NCI-H345 treated with DMSO at 0.1 percent for 48 hours (cell line): ENCODE data around the gene MBD5.
"Not testable (repeated sequence)": the region's sequence is repeated elsewhere in the genome, so short reads cannot be mapped to it uniquely, and the experiment has no call there.

Experiments
- DNase-seq: peaks from one replicate; lab custom pipeline; 2025; ENCODE audit not compliant: unreplicated experiment; lab: John Stamatoyannopoulos, UW

Gene MBD5

GRCh38 chr2:148021059-148021861 lies at the start of gene MBD5:
Gene MBD5, plus strand, starts transcription at chr2:148021091.
- DNase-seq = no peak

GRCh38 chr2:147976102-147976501 lies 44.8 kb upstream of the MBD5 start:
- DNase-seq = no peak

GRCh38 chr2:147977679-147978078 lies 43.2 kb upstream of the MBD5 start:
- no peak for DNase-seq

- DNase-seq = no peak
Measured at GRCh38 chr2:147980940-147981528, 39.9 kb upstream of the MBD5 start.

GRCh38 chr2:147989102-147989501 lies 31.8 kb upstream of the MBD5 start:
- no peak for DNase-seq

- DNase-seq = no peak
Measured at GRCh38 chr2:147989809-147990403, 31.0 kb upstream of the MBD5 start.

- not testable (repeated sequence) for DNase-seq
Measured at GRCh38 chr2:147994965-147995364, 25.9 kb upstream of the MBD5 start.

- DNase-seq = no peak
Measured at GRCh38 chr2:147996828-147997227, 24.1 kb upstream of the MBD5 start.

GRCh38 chr2:147998203-147998602 lies 22.7 kb upstream of the MBD5 start:
- DNase-seq = no peak

GRCh38 chr2:147999126-147999525 lies 21.8 kb upstream of the MBD5 start:
- DNase-seq = no peak

GRCh38 chr2:148000095-148000494 lies 20.8 kb upstream of the MBD5 start:
- DNase-seq = no peak

GRCh38 chr2:148002420-148002819 lies 18.5 kb upstream of the MBD5 start:
- not testable (repeated sequence) for DNase-seq

GRCh38 chr2:148006249-148007007 lies 14.5 kb upstream of the MBD5 start:
- no peak for DNase-seq

- DNase-seq = no peak
Measured at GRCh38 chr2:148007219-148007900, 13.5 kb upstream of the MBD5 start.

- DNase-seq = not testable (repeated sequence)
Measured at GRCh38 chr2:148008411-148008810, 12.5 kb upstream of the MBD5 start.

GRCh38 chr2:148013876-148014275 lies 7.0 kb upstream of the MBD5 start:
- no peak for DNase-seq

- no peak for DNase-seq
Measured at GRCh38 chr2:148014616-148015015, 6.3 kb upstream of the MBD5 start.

GRCh38 chr2:148020111-148021058 lies 506 bp upstream of the MBD5 start, which contains the start of gene ORC4:
Gene ORC4, minus strand, starts transcription at chr2:148020737. Its CDS starts 44,779 bp downstream, at chr2:147975958.
- DNase-seq = peak; percentile 98

GRCh38 chr2:148021886-148022285 lies 995 bp downstream of the MBD5 start:
- no peak for DNase-seq

- no peak for DNase-seq
Measured at GRCh38 chr2:148022351-148022750, 1.5 kb downstream of the MBD5 start.
